Nephron (organoid): ENCODE measurements around the gene NAT14.
A peak's percentile ranks its signal among the peaks of the same experiment; 100 is the strongest.

Experiments used
- H3K27ac Mint-ChIP-seq, 3 experiments: 2 replicates each; pipeline ENCODE4 v1.8.0; 2020; ENCODE audit warnings: mixed read lengths in 3 of 3, mild to moderate bottlenecking in 2 of 3, moderate library complexity in 1 of 3
- H3K27me3 Mint-ChIP-seq: 2 replicates; pipeline ENCODE4 v1.8.0; 2021; ENCODE audit warnings: low read depth, mild to moderate bottlenecking, moderate library complexity, mixed read lengths
- H3K36me3 Mint-ChIP-seq: 2 replicates; pipeline ENCODE4 v1.8.0; 2020; ENCODE audit warnings: low read depth, mixed read lengths
- H3K4me1 Mint-ChIP-seq: 2 replicates; pipeline ENCODE4 v1.8.0; 2020; ENCODE audit warnings: mixed read lengths
- H3K4me3 Mint-ChIP-seq, 3 experiments: 2 replicates each; pipeline ENCODE4 v1.8.0; 2020; ENCODE audit warnings: mild to moderate bottlenecking in 3 of 3, mixed read lengths in 3 of 3, moderate library complexity in 2 of 3
- H3K9me3 Mint-ChIP-seq: 2 replicates; pipeline ENCODE4 v1.8.0; 2020; ENCODE audit warnings: mixed read lengths
- TF ChIP-seq, protein P1 (sequence below), 3 experiments: fragments of 200-600 bp; sonication (generic); IDR thresholded peaks; one replicate each; pipeline ENCODE4 v1.5.0; 2021; ENCODE audit warnings: antibody characterized with exemption in 3 of 3; ENCODE audit not compliant: unreplicated experiment in 3 of 3

Gene NAT14

GRCh38 chr19:55451965-55452748, 32.8 kb upstream of the NAT14 start:
- no peak overlapping the region for H3K27ac Mint-ChIP-seq
- peaks cover 4% of the 10 kb centered on the region for H3K36me3 Mint-ChIP-seq
- peaks cover 18% of the 10 kb centered on the region for H3K4me1 Mint-ChIP-seq
- H3K9me3 Mint-ChIP-seq: no peaks in the 10 kb centered on the region
- TF ChIP-seq, protein P1, sequence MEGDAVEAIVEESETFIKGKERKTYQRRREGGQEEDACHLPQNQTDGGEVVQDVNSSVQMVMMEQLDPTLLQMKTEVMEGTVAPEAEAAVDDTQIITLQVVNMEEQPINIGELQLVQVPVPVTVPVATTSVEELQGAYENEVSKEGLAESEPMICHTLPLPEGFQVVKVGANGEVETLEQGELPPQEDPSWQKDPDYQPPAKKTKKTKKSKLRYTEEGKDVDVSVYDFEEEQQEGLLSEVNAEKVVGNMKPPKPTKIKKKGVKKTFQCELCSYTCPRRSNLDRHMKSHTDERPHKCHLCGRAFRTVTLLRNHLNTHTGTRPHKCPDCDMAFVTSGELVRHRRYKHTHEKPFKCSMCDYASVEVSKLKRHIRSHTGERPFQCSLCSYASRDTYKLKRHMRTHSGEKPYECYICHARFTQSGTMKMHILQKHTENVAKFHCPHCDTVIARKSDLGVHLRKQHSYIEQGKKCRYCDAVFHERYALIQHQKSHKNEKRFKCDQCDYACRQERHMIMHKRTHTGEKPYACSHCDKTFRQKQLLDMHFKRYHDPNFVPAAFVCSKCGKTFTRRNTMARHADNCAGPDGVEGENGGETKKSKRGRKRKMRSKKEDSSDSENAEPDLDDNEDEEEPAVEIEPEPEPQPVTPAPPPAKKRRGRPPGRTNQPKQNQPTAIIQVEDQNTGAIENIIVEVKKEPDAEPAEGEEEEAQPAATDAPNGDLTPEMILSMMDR (IDR thresholded peaks at IDR 0.05; ENCODE audit: unreplicated experiment in 3 of 3): no peak
- peak overlapping the region; percentile 71 to 81 (median 72) for H3K4me3 Mint-ChIP-seq
- peaks cover 34% of the 10 kb centered on the region for H3K27me3 Mint-ChIP-seq

DNA sequence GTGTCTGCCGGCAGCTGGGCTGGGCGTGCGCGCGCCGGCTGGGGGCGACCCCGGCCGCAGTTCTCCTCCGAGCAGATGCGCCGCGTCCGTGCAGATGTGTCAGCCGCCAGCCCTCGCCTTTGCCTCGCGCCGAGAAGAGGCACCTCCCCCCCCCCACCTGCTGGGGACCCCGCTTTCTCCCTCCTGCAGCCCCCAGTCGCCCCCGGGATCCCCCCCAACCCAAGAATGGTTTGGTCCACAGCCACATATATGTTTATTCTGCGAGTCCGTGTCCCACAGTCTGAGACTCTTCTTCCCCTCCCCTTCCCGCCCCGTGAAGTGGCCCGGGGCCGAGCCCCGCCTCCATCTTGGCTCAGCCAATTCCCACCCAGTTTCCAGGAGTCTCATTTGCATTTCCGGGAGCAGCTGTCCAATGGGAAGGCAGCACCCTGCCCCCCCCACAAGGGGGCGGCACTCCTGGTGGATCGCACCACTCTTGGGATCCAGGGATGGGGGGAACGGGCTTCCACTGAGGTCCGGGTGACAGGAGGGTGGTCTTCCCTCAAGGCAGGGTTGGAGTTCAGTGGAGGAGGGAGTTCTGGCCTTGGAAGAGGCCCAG, 32.1 kb upstream of the NAT14 start:
- Mint-ChIP-seq H3K27me3 (peaks cover 34% of the 10 kb centered on the region), H3K36me3 (peaks cover 4% of the 10 kb centered on the region), H3K27ac (peak overlapping the region in 1 of 3 experiments; percentile 70), H3K4me3 (peak overlapping the region; percentile 62 to 78 (median 69)), H3K9me3 (no peaks in the 10 kb centered on the region), H3K4me1 (peaks cover 18% of the 10 kb centered on the region)
- TF ChIP-seq, protein P1 (IDR thresholded peaks at IDR 0.05; ENCODE audit: unreplicated experiment in 3 of 3): no peak

GRCh38 chr19:55453511-55454260, 31.3 kb upstream of the NAT14 start:
- Mint-ChIP-seq H3K4me3 (peak overlapping the region; percentile 62 to 78 (median 69)), H3K27me3 (peaks cover 34% of the 10 kb centered on the region), H3K27ac (peak overlapping the region in 1 of 3 experiments; percentile 16), H3K4me1 (peaks cover 18% of the 10 kb centered on the region), H3K36me3 (peaks cover 4% of the 10 kb centered on the region), H3K9me3 (no peaks in the 10 kb centered on the region)
- TF ChIP-seq, protein P1 (IDR thresholded peaks at IDR 0.05; ENCODE audit: unreplicated experiment in 3 of 3): no peak

DNA sequence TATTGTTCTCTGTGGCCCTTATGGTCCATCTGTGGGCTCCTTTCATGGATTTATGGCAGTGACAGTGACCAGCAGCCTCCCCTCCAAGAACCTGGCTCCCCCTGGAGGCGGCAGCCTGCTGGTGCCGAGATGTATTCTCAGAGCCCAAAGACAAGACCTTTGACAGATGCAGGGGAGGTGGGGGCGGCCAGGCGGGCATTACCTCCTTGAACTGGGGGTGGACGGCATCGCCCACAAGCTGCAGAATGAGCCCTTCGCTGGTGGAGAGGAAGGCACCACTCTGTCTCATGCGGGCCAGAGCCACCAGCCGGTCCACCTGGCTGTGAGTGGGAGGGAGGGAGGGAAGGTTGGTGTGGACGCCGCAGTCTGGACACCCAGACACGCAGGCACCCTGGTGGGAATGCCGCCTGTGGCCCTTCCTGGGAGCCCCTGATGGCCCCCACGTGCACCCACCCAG, 30.2 kb upstream of the NAT14 start:
- Mint-ChIP-seq H3K27ac (no peak overlapping the region), H3K36me3 (peaks cover 4% of the 10 kb centered on the region), H3K4me1 (peaks cover 20% of the 10 kb centered on the region), H3K9me3 (no peaks in the 10 kb centered on the region), H3K4me3 (peak overlapping the region in 1 of 3 experiments; percentile 41), H3K27me3 (peaks cover 34% of the 10 kb centered on the region)
- TF ChIP-seq, protein P1 (IDR thresholded peaks at IDR 0.05; ENCODE audit: unreplicated experiment in 3 of 3): peak; percentile 49 to 58 (median 50)

GRCh38 chr19:55455576-55456235, 29.3 kb upstream of the NAT14 start:
- H3K9me3 Mint-ChIP-seq: no peaks in the 10 kb centered on the region
- no peak overlapping the region for H3K27ac Mint-ChIP-seq
- H3K36me3 Mint-ChIP-seq: peaks cover 4% of the 10 kb centered on the region
- no peak overlapping the region for H3K4me3 Mint-ChIP-seq
- TF ChIP-seq, protein P1 (IDR thresholded peaks at IDR 0.05; ENCODE audit: unreplicated experiment in 3 of 3): no peak
- H3K27me3 Mint-ChIP-seq: peaks cover 29% of the 10 kb centered on the region
- peaks cover 25% of the 10 kb centered on the region for H3K4me1 Mint-ChIP-seq
